HepG2 (cell line): ENCODE measurements around the gene ADAMTS17. TPM values are rescaled to one million over a fixed set of nuclear protein-coding genes. Genes with fewer than 3 reads are reported as not detected.

Experiments
- BATF2 ChIP-seq: sonication (generic); formaldehyde crosslinking; IDR thresholded peaks from 2 replicates; pipeline ENCODE4 v1.8.0; 2022; ENCODE audit warnings: mild to moderate bottlenecking, missing genetic modification reagents, moderate library complexity
- FOXA1 ChIP-seq, 2 experiments: fragments of 450-650 bp in 1 of 2; sonication (generic) in 1 of 2; formaldehyde crosslinking in 1 of 2; IDR thresholded peaks; 2 replicates each; pipeline versions ENCODE4 v1.4.0 to v1.6.1; 2016 to 2020; ENCODE audit warnings: missing genetic modification reagents in 1 of 2
- HNF1A ChIP-seq, 2 experiments: sonication (generic) in 1 of 2; formaldehyde crosslinking in 1 of 2; IDR thresholded peaks; 2 replicates each; pipeline versions ENCODE4 v1.4.0 to v1.6.1; 2016 to 2020; ENCODE audit warnings: borderline replicate concordance in 1 of 2, low read depth in 1 of 2, mild to moderate bottlenecking in 1 of 2, missing genetic modification reagents in 1 of 2
- LCORL ChIP-seq, 2 experiments: fragments of 450-650 bp in 1 of 2; sonication (generic) in 1 of 2; formaldehyde crosslinking in 1 of 2; IDR thresholded peaks; 2 replicates each; pipeline versions ENCODE4 v1.5.0 to v1.6.1; 2017 to 2020; ENCODE audit warnings: antibody characterized with exemption in 1 of 2, missing genetic modification reagents in 1 of 2
- RERE ChIP-seq: IDR thresholded peaks from 2 replicates; pipeline ENCODE4 v1.6.1; 2016; ENCODE audit warnings: low read depth, missing genetic modification reagents, missing compliant biosample characterization
- SIX4 ChIP-seq: sonication (generic); formaldehyde crosslinking; IDR thresholded peaks from 2 replicates; pipeline ENCODE4 v1.4.0; 2020; ENCODE audit warnings: missing genetic modification reagents
- TARDBP ChIP-seq: sonication (generic); formaldehyde crosslinking; IDR thresholded peaks from 2 replicates; pipeline ENCODE4 v1.8.0; 2022; ENCODE audit warnings: mild to moderate bottlenecking, missing genetic modification reagents
- THRA ChIP-seq: sonication (generic); formaldehyde crosslinking; IDR thresholded peaks from 2 replicates; pipeline ENCODE4 v1.4.0; 2020; ENCODE audit warnings: missing genetic modification reagents, borderline replicate concordance
- ZFYVE20 ChIP-seq: sonication (generic); formaldehyde crosslinking; IDR thresholded peaks from 2 replicates; pipeline ENCODE4 v1.8.0; 2023; ENCODE audit warnings: low read depth, mild to moderate bottlenecking, moderate library complexity, missing genetic modification reagents, borderline replicate concordance
- ZNF264 ChIP-seq: sonication (generic); formaldehyde crosslinking; IDR thresholded peaks from 2 replicates; pipeline ENCODE4 v1.4.0; 2020; ENCODE audit warnings: missing genetic modification reagents
- polyA plus RNA-seq, 8 experiments: library from polyadenylated mRNA; depleted of rRNA in 3 of 8; stranded (reverse) in 7 of 8; unstranded in 1 of 8; fragments of >200 nt; fragmentation: Illumina TruSeq in 4 of 8; extraction: Trizol in 4 of 8; gene quantifications; 2 replicates each; pipeline versions ENCODE4 v1.2.1 to v1.2.3, GENCODE V29; 2011 to 2016; ENCODE audit warnings: low read depth in 4 of 8, missing spikeins in 1 of 8, mixed read lengths in 1 of 8; ENCODE audit not compliant: insufficient read depth in 1 of 8
- total RNA-seq, 5 experiments: library from RNA; depleted of rRNA; stranded (reverse); fragments of >200 nt; fragmentation: Illumina TruSeq; extraction: Trizol; gene quantifications; 2 replicates each; pipeline ENCODE4 v1.2.3, GENCODE V29; 2016; ENCODE audit warnings: low read depth in 1 of 5
- TF ChIP-seq, protein P1 (sequence below), 2 experiments: sonication (generic) in 1 of 2; formaldehyde crosslinking in 1 of 2; IDR thresholded peaks; 2 replicates each; pipeline versions ENCODE4 v1.4.0 to v1.6.1; 2018 to 2020; ENCODE audit warnings: missing genetic modification reagents in 2 of 2, borderline replicate concordance in 1 of 2, low read depth in 1 of 2, mild to moderate bottlenecking in 1 of 2, missing biosample characterization in 1 of 2

Gene ADAMTS17
- total and polyA plus RNA-seq, 2 of the 13 experiments (the other 11 are each of a cell fraction or from before 2014, with no cell fraction given): 0.02 to 0.04 TPM

DNA sequence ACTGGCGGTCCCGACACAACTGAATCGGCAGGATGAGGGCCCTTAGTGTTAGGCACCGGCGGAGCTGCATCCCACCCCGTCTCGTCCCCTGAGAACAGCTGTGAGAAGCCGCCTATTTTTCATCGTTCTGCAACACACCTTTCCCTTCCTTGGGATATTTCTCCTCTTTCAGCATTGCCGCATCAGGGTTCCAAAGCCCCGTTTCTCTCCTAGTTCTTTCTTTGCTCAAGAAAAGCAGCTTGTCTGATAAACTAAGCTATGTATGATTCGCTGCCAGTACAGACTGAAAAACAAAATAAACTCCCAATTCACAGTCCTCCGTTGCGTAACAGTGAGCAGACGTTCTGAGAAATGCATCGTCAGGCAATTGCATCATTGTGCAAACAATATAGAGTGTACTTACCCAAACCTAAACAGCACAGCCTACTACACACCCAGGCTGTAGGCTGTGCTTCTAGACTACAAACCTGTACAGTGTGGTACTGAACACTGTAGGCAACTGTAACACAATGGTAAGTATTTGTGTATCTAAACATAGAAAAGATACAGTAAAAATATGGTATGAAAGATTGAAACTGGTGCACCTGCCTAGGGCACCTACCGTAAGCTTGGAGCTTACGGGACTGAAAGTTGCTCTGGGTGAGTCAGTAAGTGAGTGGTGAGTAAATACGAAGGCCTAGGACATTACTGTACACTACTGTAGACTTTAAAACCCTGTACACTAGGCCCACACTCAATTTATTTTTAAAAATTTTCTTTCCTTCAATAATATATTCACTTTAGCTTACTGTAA lies 8.9 kb upstream of the ADAMTS17 start (continued):
- TF ChIP-seq HNF1A (IDR thresholded peaks at IDR 0.05; ENCODE audit: low read depth) (0 out of 2 replicates have a peak, but pooled peaks have one; percentile 12), HNF1A (CRISPR knock-in tag; IDR thresholded peaks at IDR 0.05; ENCODE audit: borderline replicate concordance) (0 out of 2 replicates have a peak, but pooled peaks have one; percentile 44), FOXA1 (IDR thresholded peaks at IDR 0.05) (no peak), FOXA1 (CRISPR knock-in tag; IDR thresholded peaks at IDR 0.05) (peak; percentile 92), ZFYVE20 (CRISPR knock-in tag) (no peak), TARDBP (CRISPR knock-in tag) (0 out of 2 replicates have a peak, but pooled peaks have one; percentile 32), LCORL (IDR thresholded peaks at IDR 0.05) (0 out of 2 replicates have a peak, but pooled peaks have one; percentile 13), LCORL (CRISPR knock-in tag; IDR thresholded peaks at IDR 0.05) (peak; percentile 90), SIX4 (CRISPR knock-in tag) (0 out of 2 replicates have a peak, but pooled peaks have one; percentile 26), THRA (CRISPR knock-in tag) (peak; percentile 58; the same call in 1 of the 2 replicates), ZNF264 (CRISPR knock-in tag) (peak; percentile 82), BATF2 (CRISPR knock-in tag) (0 out of 2 replicates have a peak, but pooled peaks have one; percentile 29), RERE (CRISPR knock-in tag) (0 out of 2 replicates have a peak, but pooled peaks have one; percentile 53)
- TF ChIP-seq, protein P1, sequence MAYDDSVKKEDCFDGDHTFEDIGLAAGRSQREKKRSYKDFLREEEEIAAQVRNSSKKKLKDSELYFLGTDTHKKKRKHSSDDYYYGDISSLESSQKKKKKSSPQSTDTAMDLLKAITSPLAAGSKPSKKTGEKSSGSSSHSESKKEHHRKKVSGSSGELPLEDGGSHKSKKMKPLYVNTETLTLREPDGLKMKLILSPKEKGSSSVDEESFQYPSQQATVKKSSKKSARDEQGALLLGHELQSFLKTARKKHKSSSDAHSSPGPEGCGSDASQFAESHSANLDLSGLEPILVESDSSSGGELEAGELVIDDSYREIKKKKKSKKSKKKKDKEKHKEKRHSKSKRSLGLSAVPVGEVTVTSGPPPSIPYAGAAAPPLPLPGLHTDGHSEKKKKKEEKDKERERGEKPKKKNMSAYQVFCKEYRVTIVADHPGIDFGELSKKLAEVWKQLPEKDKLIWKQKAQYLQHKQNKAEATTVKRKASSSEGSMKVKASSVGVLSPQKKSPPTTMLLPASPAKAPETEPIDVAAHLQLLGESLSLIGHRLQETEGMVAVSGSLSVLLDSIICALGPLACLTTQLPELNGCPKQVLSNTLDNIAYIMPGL (CRISPR knock-in tag; IDR thresholded peaks at IDR 0.05; ENCODE audit: borderline replicate concordance in 1 of 2, low read depth in 1 of 2): no peak
